Epithelial cell of esophagus (primary cell): ENCODE data around the gene ZMYND11.

Experiments
- DNase-seq: peaks from one replicate; pipeline ENCODE4 v3.0.0; 2010; ENCODE audit warnings: low read depth
- H3K4me3 ChIP-seq: 2 replicates; pipeline ENCODE4 v1.5.1; 2011; ENCODE audit warnings: mild to moderate bottlenecking, low read length, control low read depth
- TF ChIP-seq, protein P1 (sequence below): IDR thresholded peaks from 2 replicates; pipeline ENCODE4 v1.5.1; 2011; ENCODE audit warnings: low read depth, mild to moderate bottlenecking, low read length, control low read depth, inconsistent platforms; ENCODE audit not compliant: insufficient read depth; ENCODE audit errors: missing control alignments

The ZMYND11 gene

DNA sequence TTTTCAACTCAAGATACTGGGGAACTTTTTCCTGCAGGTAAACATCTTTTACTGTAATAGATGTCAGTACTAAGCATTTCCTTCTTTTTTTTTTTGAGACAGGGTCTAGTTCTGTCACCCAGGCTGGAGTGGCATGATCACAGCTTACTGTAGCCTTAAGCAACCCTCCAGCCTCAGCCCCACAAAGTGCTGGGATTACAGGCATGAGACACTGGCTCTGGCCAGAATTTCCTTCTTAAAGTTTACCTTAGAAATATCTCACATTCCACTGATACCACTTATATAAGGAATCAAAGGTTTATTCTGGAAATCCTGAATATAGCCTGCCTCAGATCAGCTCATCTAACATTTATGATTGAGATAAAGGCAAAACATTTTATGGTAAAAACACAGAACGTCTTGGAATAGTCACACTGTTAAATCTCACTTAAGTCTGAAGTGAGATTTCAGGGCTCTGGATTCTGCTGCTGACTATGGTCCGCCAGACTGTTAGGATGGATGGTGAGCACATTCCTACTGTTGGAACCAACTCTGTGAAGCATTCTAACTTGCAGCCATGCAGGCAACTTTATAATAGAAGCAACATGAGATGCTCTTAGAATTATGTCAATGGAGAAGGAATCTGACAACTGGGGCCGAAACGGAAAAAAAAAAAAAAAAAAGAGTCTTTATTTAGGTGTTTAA lies 151.9 kb downstream of the ZMYND11 start:
- no peak for DNase-seq
- TF ChIP-seq, protein P1, sequence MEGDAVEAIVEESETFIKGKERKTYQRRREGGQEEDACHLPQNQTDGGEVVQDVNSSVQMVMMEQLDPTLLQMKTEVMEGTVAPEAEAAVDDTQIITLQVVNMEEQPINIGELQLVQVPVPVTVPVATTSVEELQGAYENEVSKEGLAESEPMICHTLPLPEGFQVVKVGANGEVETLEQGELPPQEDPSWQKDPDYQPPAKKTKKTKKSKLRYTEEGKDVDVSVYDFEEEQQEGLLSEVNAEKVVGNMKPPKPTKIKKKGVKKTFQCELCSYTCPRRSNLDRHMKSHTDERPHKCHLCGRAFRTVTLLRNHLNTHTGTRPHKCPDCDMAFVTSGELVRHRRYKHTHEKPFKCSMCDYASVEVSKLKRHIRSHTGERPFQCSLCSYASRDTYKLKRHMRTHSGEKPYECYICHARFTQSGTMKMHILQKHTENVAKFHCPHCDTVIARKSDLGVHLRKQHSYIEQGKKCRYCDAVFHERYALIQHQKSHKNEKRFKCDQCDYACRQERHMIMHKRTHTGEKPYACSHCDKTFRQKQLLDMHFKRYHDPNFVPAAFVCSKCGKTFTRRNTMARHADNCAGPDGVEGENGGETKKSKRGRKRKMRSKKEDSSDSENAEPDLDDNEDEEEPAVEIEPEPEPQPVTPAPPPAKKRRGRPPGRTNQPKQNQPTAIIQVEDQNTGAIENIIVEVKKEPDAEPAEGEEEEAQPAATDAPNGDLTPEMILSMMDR = no peak
- no peak overlapping the region for H3K4me3 ChIP-seq

DNA sequence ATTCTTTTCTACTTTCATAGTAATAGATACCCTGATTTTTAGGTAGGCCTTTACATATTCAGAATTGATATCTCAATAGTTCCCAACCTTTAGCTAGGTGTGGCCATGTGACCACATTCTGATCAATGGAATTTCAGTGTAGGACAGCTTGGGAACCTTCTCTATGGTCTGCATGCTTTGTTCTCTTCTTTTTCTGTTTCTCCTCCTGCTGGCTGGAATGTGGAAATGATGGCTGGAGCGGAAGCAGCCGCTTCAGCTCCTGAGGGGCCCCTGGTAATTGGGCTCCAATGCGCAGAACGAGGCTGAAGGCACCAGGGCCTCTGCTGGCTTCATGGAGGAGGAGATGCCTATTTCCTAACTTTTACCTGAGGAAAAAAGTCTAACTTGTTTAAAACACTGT lies 152.6 kb downstream of the ZMYND11 start:
- DNase-seq = no peak
- TF ChIP-seq, protein P1 = peak; percentile 23
- H3K4me3 ChIP-seq = no peak overlapping the region

DNA sequence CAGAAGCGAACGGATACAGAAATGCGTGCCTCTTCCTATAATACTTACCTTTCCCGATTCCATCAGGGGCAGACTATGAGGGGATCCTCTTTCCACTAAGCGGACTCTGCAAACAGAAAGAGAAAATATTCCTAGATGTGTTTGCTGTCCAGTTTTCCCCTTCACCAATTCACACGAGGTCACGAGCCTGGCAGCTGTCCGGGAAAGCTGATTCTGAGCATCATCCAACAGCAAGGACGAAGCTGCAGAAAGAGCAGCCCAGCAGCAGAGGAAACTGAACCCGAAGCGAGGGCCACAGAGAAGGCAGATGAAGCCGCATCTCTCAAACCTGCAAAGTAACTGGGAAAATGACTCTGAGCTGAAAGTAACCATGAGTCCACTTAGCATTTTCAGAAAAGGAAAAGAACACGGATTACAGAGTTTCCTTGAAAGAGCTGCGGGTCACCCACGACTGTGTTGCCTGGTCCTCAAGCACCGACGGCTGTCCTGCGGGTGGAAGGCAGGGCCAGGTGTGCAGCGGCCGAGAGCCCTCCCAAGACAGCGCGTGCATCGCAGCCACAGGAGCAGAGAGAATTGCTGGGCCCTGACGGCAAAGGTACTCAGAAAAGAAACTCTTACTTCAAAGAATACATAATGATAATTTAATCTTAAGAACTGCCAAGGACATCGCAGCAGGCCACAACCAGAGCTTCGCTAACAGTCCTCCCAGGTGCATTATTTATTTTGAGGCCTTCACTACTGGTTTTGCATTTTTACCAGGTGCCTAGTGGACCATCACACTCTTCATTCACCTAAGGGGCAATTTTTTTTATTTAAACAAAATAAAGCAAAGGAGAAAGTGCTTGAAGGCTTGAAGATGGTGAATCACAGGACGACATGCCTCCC lies 153.3 kb downstream of the ZMYND11 start:
- no peak for DNase-seq
- TF ChIP-seq, protein P1 = no peak
- no peak overlapping the region for H3K4me3 ChIP-seq

GRCh38 chr10:289581-289980 lies 154.3 kb downstream of the ZMYND11 start:
- DNase-seq = no peak
- TF ChIP-seq, protein P1 = no peak
- H3K4me3 ChIP-seq = no peak overlapping the region

DNA sequence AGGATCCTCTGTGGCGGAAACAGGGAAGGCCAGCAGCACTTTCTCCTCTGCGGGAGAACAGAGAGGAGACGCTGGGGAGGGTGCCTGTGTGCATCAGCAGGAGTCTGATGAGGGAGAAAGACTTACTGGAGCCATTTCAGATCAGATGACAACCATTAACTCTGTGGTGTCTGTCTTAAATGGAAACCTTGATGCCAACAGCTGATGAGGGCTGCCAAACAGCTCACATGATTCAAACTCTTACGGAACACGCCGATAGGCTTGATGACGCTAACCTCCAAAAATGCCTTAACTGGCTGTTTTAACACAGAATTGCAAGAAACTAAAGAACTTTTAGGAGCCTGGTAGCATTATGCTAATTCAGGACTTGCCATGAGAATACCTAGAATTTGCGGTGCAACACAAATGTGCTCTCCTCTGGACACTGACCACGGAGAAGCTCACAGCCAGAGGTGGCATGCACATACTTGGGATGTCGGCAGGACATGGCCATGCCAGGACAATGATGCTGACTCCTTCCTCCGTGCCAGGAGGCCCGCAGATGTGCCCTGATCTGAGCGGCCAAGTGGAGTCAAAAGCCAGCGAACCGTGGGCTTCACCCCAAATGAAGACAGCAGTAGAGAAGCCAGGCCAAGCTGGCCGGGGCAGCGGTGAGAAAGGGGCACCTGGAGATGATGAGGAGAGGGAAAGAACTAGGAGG lies 154.9 kb downstream of the ZMYND11 start:
- no peak overlapping the region for H3K4me3 ChIP-seq
- TF ChIP-seq, protein P1 = no peak
- DNase-seq = no peak

DNA sequence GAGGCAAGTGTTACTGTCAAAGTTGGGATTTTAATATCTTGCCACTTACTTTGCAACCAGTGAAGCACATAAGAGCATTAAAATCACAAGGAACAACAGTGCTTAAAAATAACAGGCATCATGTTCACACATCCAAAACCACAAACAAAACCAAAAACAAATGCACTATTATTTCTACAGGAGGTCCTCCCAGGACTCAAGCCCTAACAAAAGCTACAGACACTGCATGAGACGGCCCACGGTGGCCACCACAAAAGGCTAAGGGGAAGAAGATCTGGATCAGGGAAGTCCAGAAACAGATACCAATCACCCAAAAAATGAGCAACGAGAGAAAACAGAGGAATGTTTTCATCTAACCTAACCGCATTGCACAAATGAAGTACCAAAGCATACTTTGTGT lies 158.4 kb downstream of the ZMYND11 start:
- TF ChIP-seq, protein P1 = no peak
- H3K4me3 ChIP-seq = no peak overlapping the region
- no peak for DNase-seq
